Naive B cell (primary cell): ENCODE measurements around the gene PACS2. TPM values are rescaled to one million over a fixed set of nuclear protein-coding genes. Genes with fewer than 3 reads are reported as not detected.
"Not testable (repeated sequence)": the region's sequence is repeated elsewhere in the genome, so short reads cannot be mapped to it uniquely, and the experiment has no call there.

Source experiments
- ATAC-seq, 2 donors: fragments of 150-1000 bp; cut with Tn5 transposase; 2 replicates each; pipeline ENCODE4 v1.10.0; 2021; ENCODE audit warnings: low read depth in 2 of 2, mild to moderate bottlenecking in 2 of 2, moderate library complexity in 2 of 2
- DNase-seq: peaks from one replicate; pipeline ENCODE4 v3.0.0; 2022
- H3K27ac Mint-ChIP-seq, 6 donors: one replicate each; pipeline ENCODE4 v1.8.0; 2020 to 2022; ENCODE audit warnings: mild to moderate bottlenecking in 6 of 6, mixed read lengths in 6 of 6, moderate library complexity in 5 of 6, inconsistent platforms in 2 of 6
- H3K27me3 Mint-ChIP-seq, 3 donors: one replicate each; pipeline ENCODE4 v1.8.0; 2021 to 2022; ENCODE audit warnings: mixed read lengths in 3 of 3, mild to moderate bottlenecking in 1 of 3
- H3K36me3 Mint-ChIP-seq, 2 donors: one replicate each; pipeline ENCODE4 v1.8.0; 2020 to 2022; ENCODE audit warnings: mixed read lengths in 2 of 2, inconsistent platforms in 1 of 2, mild to moderate bottlenecking in 1 of 2
- H3K4me1 Mint-ChIP-seq, 3 donors: one replicate each; pipeline ENCODE4 v1.8.0; 2020 to 2022; ENCODE audit warnings: mixed read lengths in 3 of 3, inconsistent platforms in 1 of 3, mild to moderate bottlenecking in 1 of 3, moderate library complexity in 1 of 3
- H3K4me3 Mint-ChIP-seq, 8 donors: one replicate each; pipeline ENCODE4 v1.8.0; 2020 to 2022; ENCODE audit warnings: mild to moderate bottlenecking in 8 of 8, mixed read lengths in 8 of 8, moderate library complexity in 8 of 8, inconsistent platforms in 2 of 8
- H3K9me3 Mint-ChIP-seq, 7 donors: one replicate each; pipeline ENCODE4 v1.8.0; 2020 to 2022; ENCODE audit warnings: mixed read lengths in 7 of 7, mild to moderate bottlenecking in 5 of 7, inconsistent platforms in 2 of 7, moderate library complexity in 1 of 7
- polyA plus RNA-seq, 6 donors: library from polyadenylated mRNA; unstranded; fragments of 300-500 nt; fragmentation: Illumina TruSeq; gene quantifications; one replicate each; pipeline ENCODE4 v1.2.3, GENCODE V29; 2021; ENCODE audit warnings: low read depth in 6 of 6

PACS2 gene
- polyA plus RNA-seq, 6 donors from 2014 or later: 1.3 to 3.7 (median 1.5) TPM

GRCh38 chr14:105299654-105300541 is 14.7 kb upstream of the PACS2 start:
- Mint-ChIP-seq H3K36me3 (no peaks in the 10 kb centered on the region), H3K4me3 (peak overlapping the region; percentile 76 to 92 (median 88)), H3K4me1 (peaks cover 15 to 36% (median 32%) of the 10 kb centered on the region in 3 donors), H3K27me3 (no peaks in the 10 kb centered on the region), H3K9me3 (no peaks in the 10 kb centered on the region), H3K27ac (peak overlapping the region in 5 of 6 donors; percentile 9 to 75 (median 62))
- ATAC-seq: peak in 1 of 2 donors; percentile 2
- DNase-seq: no peak

GRCh38 chr14:105300542-105301102 is 13.9 kb upstream of the PACS2 start, which contains the start of gene BRF1:
Gene BRF1, minus strand, starts transcription at chr14:105301001. Its CDS starts 372 bp downstream, at chr14:105300629.
- Mint-ChIP-seq H3K36me3 (no peaks in the 10 kb centered on the region), H3K4me1 (peaks cover 21 to 42% (median 38%) of the 10 kb centered on the region in 3 donors), H3K4me3 (peak within 1 kb of the TSS; percentile 80 to 94 (median 90)), H3K27me3 (no peaks in the 10 kb centered on the region), H3K27ac (peak within 1 kb of the TSS; percentile 88 to 98 (median 96)), H3K9me3 (no peaks in the 10 kb centered on the region)
- ATAC-seq (peak; percentile 85 to 86), DNase-seq (peak; percentile 99)

- Mint-ChIP-seq H3K36me3 (no peaks in the 10 kb centered on the region), H3K27me3 (no peaks in the 10 kb centered on the region), H3K4me3 (peak overlapping the region; percentile 80 to 94 (median 90)), H3K27ac (peak overlapping the region; percentile 88 to 98 (median 96)), H3K4me1 (peaks cover 21 to 42% (median 38%) of the 10 kb centered on the region in 3 donors), H3K9me3 (no peaks in the 10 kb centered on the region)
- DNase-seq (peak; percentile 95), ATAC-seq (peak; percentile 72 to 73)
These were observed 13.2 kb upstream of the PACS2 start for GRCh38 chr14:105301103-105301914.

GRCh38 chr14:105301915-105302249 is 12.7 kb upstream of the PACS2 start:
- peak overlapping the region in 4 of 6 donors; percentile 62 to 97 (median 92) for H3K27ac Mint-ChIP-seq
- DNase-seq, H3K27me3 Mint-ChIP-seq, ATAC-seq, H3K9me3 Mint-ChIP-seq, H3K36me3 Mint-ChIP-seq: not testable (repeated sequence)
- peak overlapping the region; percentile 80 to 93 (median 90) for H3K4me3 Mint-ChIP-seq
- H3K4me1 Mint-ChIP-seq: peaks cover 21 to 42% (median 38%) of the 10 kb centered on the region in 3 donors

GRCh38 chr14:105303949-105304348 is 10.6 kb upstream of the PACS2 start:
- no peak overlapping the region for H3K27ac Mint-ChIP-seq
- no peak for DNase-seq
- no peaks in the 10 kb centered on the region for H3K36me3 Mint-ChIP-seq
- H3K9me3 Mint-ChIP-seq: peaks cover 0 to 4% (median 0%) of the 10 kb centered on the region in 7 donors
- H3K27me3 Mint-ChIP-seq: no peaks in the 10 kb centered on the region
- ATAC-seq: no peak
- peaks cover 25 to 38% (median 32%) of the 10 kb centered on the region in 3 donors for H3K4me1 Mint-ChIP-seq
- H3K4me3 Mint-ChIP-seq: peak overlapping the region in 2 of 8 donors; percentile 43 to 89

- H3K4me1 Mint-ChIP-seq: peaks cover 22 to 32% (median 25%) of the 10 kb centered on the region in 3 donors
- H3K4me3 Mint-ChIP-seq: peak overlapping the region in 1 of 8 donors; percentile 64
- peaks cover 0 to 4% (median 0%) of the 10 kb centered on the region in 7 donors for H3K9me3 Mint-ChIP-seq
These were observed 10.0 kb upstream of the PACS2 start for GRCh38 chr14:105304565-105304964.

GRCh38 chr14:105305345-105305744 is 9.2 kb upstream of the PACS2 start:
- peak overlapping the region in 1 of 8 donors; percentile 64 for H3K4me3 Mint-ChIP-seq
- H3K4me1 Mint-ChIP-seq: peaks cover 18 to 26% (median 21%) of the 10 kb centered on the region in 3 donors
- ATAC-seq (no peak), DNase-seq (no peak)
- H3K36me3 Mint-ChIP-seq: no peaks in the 10 kb centered on the region
- H3K27ac Mint-ChIP-seq: peak overlapping the region in 1 of 6 donors; percentile 69
- peaks cover 0 to 4% (median 0%) of the 10 kb centered on the region in 7 donors for H3K9me3 Mint-ChIP-seq
- no peaks in the 10 kb centered on the region for H3K27me3 Mint-ChIP-seq

More at GRCh38 chr14:105304565-105304964, 10.0 kb upstream of the PACS2 start:
- no peaks in the 10 kb centered on the region for H3K27me3 Mint-ChIP-seq
- DNase-seq (no peak), ATAC-seq (no peak)
- peak overlapping the region in 1 of 6 donors; percentile 56 for H3K27ac Mint-ChIP-seq
- no peaks in the 10 kb centered on the region for H3K36me3 Mint-ChIP-seq

- no peak overlapping the region for H3K4me3 Mint-ChIP-seq
- H3K9me3 Mint-ChIP-seq: peaks cover 0 to 4% (median 0%) of the 10 kb centered on the region in 7 donors
- no peak overlapping the region for H3K27ac Mint-ChIP-seq
- DNase-seq (no peak), ATAC-seq (no peak)
- no peaks in the 10 kb centered on the region for H3K27me3 Mint-ChIP-seq
- peaks cover 18 to 26% (median 21%) of the 10 kb centered on the region in 3 donors for H3K4me1 Mint-ChIP-seq
- no peaks in the 10 kb centered on the region for H3K36me3 Mint-ChIP-seq
These were observed 8.8 kb upstream of the PACS2 start for GRCh38 chr14:105305791-105306190.

GRCh38 chr14:105307052-105307727 is 7.4 kb upstream of the PACS2 start:
- Mint-ChIP-seq H3K27ac (no peak overlapping the region), H3K36me3 (no peaks in the 10 kb centered on the region), H3K4me3 (peak overlapping the region in 2 of 8 donors; percentile 3 to 16), H3K4me1 (peaks cover 14 to 21% (median 18%) of the 10 kb centered on the region in 3 donors), H3K27me3 (no peaks in the 10 kb centered on the region), H3K9me3 (peaks cover 0 to 4% (median 0%) of the 10 kb centered on the region in 7 donors)
- ATAC-seq: no peak
- DNase-seq: no peak

- H3K36me3 Mint-ChIP-seq: no peaks in the 10 kb centered on the region
- ATAC-seq (no peak), DNase-seq (no peak)
- H3K4me3 Mint-ChIP-seq: no peak overlapping the region
- H3K27me3 Mint-ChIP-seq: no peaks in the 10 kb centered on the region
- peaks cover 10 to 20% (median 16%) of the 10 kb centered on the region in 3 donors for H3K4me1 Mint-ChIP-seq
- peak overlapping the region in 1 of 6 donors; percentile 81 for H3K27ac Mint-ChIP-seq
- peaks cover 0 to 4% (median 0%) of the 10 kb centered on the region in 7 donors for H3K9me3 Mint-ChIP-seq
These were observed 5.2 kb upstream of the PACS2 start for GRCh38 chr14:105309371-105309770.

GRCh38 chr14:105311838-105312237 is 2.7 kb upstream of the PACS2 start:
- no peak overlapping the region for H3K27ac Mint-ChIP-seq
- no peaks in the 10 kb centered on the region for H3K27me3 Mint-ChIP-seq
- H3K9me3 Mint-ChIP-seq: peaks cover 0 to 4% (median 0%) of the 10 kb centered on the region in 7 donors
- no peaks in the 10 kb centered on the region for H3K36me3 Mint-ChIP-seq
- ATAC-seq (no peak), DNase-seq (no peak)
- no peak overlapping the region for H3K4me3 Mint-ChIP-seq
- peaks cover 14 to 22% (median 19%) of the 10 kb centered on the region in 3 donors for H3K4me1 Mint-ChIP-seq

- H3K27ac Mint-ChIP-seq: peak overlapping the region in 1 of 6 donors; percentile 83
These were observed 1.6 kb upstream of the PACS2 start for GRCh38 chr14:105312973-105313372.

More at GRCh38 chr14:105312973-105313372, 1.6 kb upstream of the PACS2 start:
- no peak for DNase-seq
- no peaks in the 10 kb centered on the region for H3K36me3 Mint-ChIP-seq
- H3K27me3 Mint-ChIP-seq: no peaks in the 10 kb centered on the region
- no peaks in the 10 kb centered on the region for H3K9me3 Mint-ChIP-seq
- ATAC-seq: no peak
- peak overlapping the region in 7 of 8 donors; percentile 77 to 94 (median 91) for H3K4me3 Mint-ChIP-seq
- H3K4me1 Mint-ChIP-seq: peaks cover 10 to 28% (median 19%) of the 10 kb centered on the region in 3 donors
